ENCODE results near the gene KIF6.

Gene KIF6

GRCh38 chr6:39330476-39330875, 394.7 kb downstream of the KIF6 start:
- no peak overlapping the region for H3K4me3 ChIP-seq (replicated peaks; ENCODE audit: low read depth, low read length)
- no peak for TF ChIP-seq CTCF (IDR thresholded peaks at IDR 0.05; ENCODE audit: low read length, missing control alignments)
- no peak for DNase-seq (ENCODE audit: low read depth)

GRCh38 chr6:39330057-39330456, 395.2 kb downstream of the KIF6 start:
- DNase-seq (ENCODE audit: low read depth) = no peak
- no peak for TF ChIP-seq CTCF (IDR thresholded peaks at IDR 0.05; ENCODE audit: low read length, missing control alignments)
- H3K4me3 ChIP-seq (replicated peaks; ENCODE audit: low read depth, low read length) = no peak overlapping the region

GRCh38 chr6:39328066-39328465, 397.1 kb downstream of the KIF6 start:
- DNase-seq (ENCODE audit: low read depth) = no peak
- H3K4me3 ChIP-seq (replicated peaks; ENCODE audit: low read depth, low read length) = no peak overlapping the region
- TF ChIP-seq CTCF (IDR thresholded peaks at IDR 0.05; ENCODE audit: low read length, missing control alignments) = no peak

- no peak overlapping the region for H3K4me3 ChIP-seq (replicated peaks; ENCODE audit: low read depth, low read length)
- TF ChIP-seq CTCF (IDR thresholded peaks at IDR 0.05; ENCODE audit: low read length, missing control alignments) = no peak
- no peak for DNase-seq (ENCODE audit: low read depth)
Measured at GRCh38 chr6:39327507-39327906, 397.7 kb downstream of the KIF6 start.

GRCh38 chr6:39322306-39322850, 402.8 kb downstream of the KIF6 start, which contains the start of gene KCNK16:
KCNK16 (minus strand) TSS chr6:39322702; CDS start chr6:39322540, 162 bp downstream.
- H3K4me3 ChIP-seq (replicated peaks; ENCODE audit: low read depth, low read length) = no peak within 1 kb of the TSS
- no peak for TF ChIP-seq CTCF (IDR thresholded peaks at IDR 0.05; ENCODE audit: low read length, missing control alignments)
- no peak for DNase-seq (ENCODE audit: low read depth)

GRCh38 chr6:39321761-39322160, 403.4 kb downstream of the KIF6 start:
- no peak for DNase-seq (ENCODE audit: low read depth)
- no peak for TF ChIP-seq CTCF (IDR thresholded peaks at IDR 0.05; ENCODE audit: low read length, missing control alignments)
- H3K4me3 ChIP-seq (replicated peaks; ENCODE audit: low read depth, low read length) = no peak overlapping the region

- TF ChIP-seq CTCF (IDR thresholded peaks at IDR 0.05; ENCODE audit: low read length, missing control alignments) = no peak
- no peak for DNase-seq (ENCODE audit: low read depth)
- H3K4me3 ChIP-seq (replicated peaks; ENCODE audit: low read depth, low read length) = no peak overlapping the region
Measured at GRCh38 chr6:39320363-39320984, 404.7 kb downstream of the KIF6 start.

All from fibroblast of pulmonary artery (primary cell).